Activated CD8-positive, alpha-beta T cell treated with anti-CD3 and anti-CD28 coated beads for 36 hours (primary cell): Measurements from ENCODE around the gene CNTNAP2. TPM values are rescaled to one million over a fixed set of nuclear protein-coding genes. Genes with fewer than 3 reads are reported as not detected.

ENCODE experiments used
- ATAC-seq: fragments of 200-7000 bp; cut with Tn5 transposase; one replicate; pipeline ENCODE4 v1.10.0; 2021; ENCODE audit warnings: mild to moderate bottlenecking, moderate library complexity
- CTCF ChIA-PET: fragments of 350-600 bp; sonication (Branson Sonifier 250); formaldehyde crosslinking; loops from one replicate; lab custom pipeline; 2021; ENCODE audit warnings: antibody characterized with exemption; lab: Charles Lee
- POLR2A ChIA-PET: fragments of 350-600 bp; sonication (Branson Sonifier 250); formaldehyde crosslinking; loops from one replicate; lab custom pipeline; 2021; ENCODE audit warnings: antibody characterized with exemption; lab: Charles Lee
- DNase-seq: peaks from one replicate; pipeline ENCODE4 v3.0.0-alpha.2; 2020
- H3K27ac Mint-ChIP-seq: one replicate; pipeline ENCODE4 v1.8.0; 2021; ENCODE audit warnings: mild to moderate bottlenecking, mixed read lengths
- H3K27me3 Mint-ChIP-seq: one replicate; pipeline ENCODE4 v1.8.0; 2021; ENCODE audit warnings: mixed read lengths
- H3K36me3 Mint-ChIP-seq: one replicate; pipeline ENCODE4 v1.8.0; 2021; ENCODE audit warnings: low read depth, mixed read lengths
- H3K4me1 Mint-ChIP-seq: one replicate; pipeline ENCODE4 v1.8.0; 2021; ENCODE audit warnings: low read depth, mixed read lengths
- H3K4me3 Mint-ChIP-seq: one replicate; pipeline ENCODE4 v1.8.0; 2021; ENCODE audit warnings: mild to moderate bottlenecking, moderate library complexity, mixed read lengths
- H3K9me3 Mint-ChIP-seq: one replicate; pipeline ENCODE4 v1.8.0; 2021; ENCODE audit warnings: mixed read lengths
- intact Hi-C: fragments of 100-400 bp; cut with micrococcal nuclease; formaldehyde crosslinking; loops from one replicate; pipeline ENCODE4 v1.10.0; 2022
- total RNA-seq, 2 experiments: library from RNA; stranded (reverse); gene quantifications; one replicate each; pipeline ENCODE4 v1.2.3, GENCODE V29; 2021
- TF ChIP-seq, protein P1 (sequence below): fragments of 200-600 bp; IDR thresholded peaks from one replicate; pipeline ENCODE4 v1.8.0; 2022; ENCODE audit warnings: antibody characterized with exemption, mild to moderate bottlenecking

Gene CNTNAP2
- total RNA-seq, 2 experiments from 2014 or later = not detected

DNA sequence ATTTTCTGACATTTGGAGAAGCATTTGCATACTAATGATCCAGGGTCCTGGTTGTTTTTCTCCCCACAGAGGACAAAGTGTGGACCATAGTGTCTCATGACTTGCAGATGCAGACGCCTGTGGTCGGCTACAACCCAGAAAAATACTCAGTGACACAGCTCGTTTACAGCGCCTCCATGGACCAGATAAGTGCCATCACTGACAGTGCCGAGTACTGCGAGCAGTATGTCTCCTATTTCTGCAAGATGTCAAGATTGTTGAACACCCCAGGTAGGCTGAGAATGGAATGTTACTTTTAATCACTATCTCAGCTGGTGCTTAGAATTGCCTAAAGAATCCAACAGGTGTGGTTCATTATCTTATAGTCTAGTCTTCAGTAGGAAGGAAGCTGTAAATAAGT lies 1522.4 kb downstream of the CNTNAP2 start:
- TF ChIP-seq, protein P1, sequence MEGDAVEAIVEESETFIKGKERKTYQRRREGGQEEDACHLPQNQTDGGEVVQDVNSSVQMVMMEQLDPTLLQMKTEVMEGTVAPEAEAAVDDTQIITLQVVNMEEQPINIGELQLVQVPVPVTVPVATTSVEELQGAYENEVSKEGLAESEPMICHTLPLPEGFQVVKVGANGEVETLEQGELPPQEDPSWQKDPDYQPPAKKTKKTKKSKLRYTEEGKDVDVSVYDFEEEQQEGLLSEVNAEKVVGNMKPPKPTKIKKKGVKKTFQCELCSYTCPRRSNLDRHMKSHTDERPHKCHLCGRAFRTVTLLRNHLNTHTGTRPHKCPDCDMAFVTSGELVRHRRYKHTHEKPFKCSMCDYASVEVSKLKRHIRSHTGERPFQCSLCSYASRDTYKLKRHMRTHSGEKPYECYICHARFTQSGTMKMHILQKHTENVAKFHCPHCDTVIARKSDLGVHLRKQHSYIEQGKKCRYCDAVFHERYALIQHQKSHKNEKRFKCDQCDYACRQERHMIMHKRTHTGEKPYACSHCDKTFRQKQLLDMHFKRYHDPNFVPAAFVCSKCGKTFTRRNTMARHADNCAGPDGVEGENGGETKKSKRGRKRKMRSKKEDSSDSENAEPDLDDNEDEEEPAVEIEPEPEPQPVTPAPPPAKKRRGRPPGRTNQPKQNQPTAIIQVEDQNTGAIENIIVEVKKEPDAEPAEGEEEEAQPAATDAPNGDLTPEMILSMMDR = no peak
- CTCF ChIA-PET = no interaction called here
- POLR2A ChIA-PET = no interaction called here
- Mint-ChIP-seq H3K4me3 (no peak overlapping the region), H3K36me3 (no peaks in the 10 kb centered on the region), H3K27me3 (no peaks in the 10 kb centered on the region), H3K27ac (no peak overlapping the region), H3K4me1 (no peaks in the 10 kb centered on the region), H3K9me3 (peaks cover 8% of the 10 kb centered on the region)
- no peak for ATAC-seq
- DNase-seq = no peak
- intact Hi-C loops = no loop called here

DNA sequence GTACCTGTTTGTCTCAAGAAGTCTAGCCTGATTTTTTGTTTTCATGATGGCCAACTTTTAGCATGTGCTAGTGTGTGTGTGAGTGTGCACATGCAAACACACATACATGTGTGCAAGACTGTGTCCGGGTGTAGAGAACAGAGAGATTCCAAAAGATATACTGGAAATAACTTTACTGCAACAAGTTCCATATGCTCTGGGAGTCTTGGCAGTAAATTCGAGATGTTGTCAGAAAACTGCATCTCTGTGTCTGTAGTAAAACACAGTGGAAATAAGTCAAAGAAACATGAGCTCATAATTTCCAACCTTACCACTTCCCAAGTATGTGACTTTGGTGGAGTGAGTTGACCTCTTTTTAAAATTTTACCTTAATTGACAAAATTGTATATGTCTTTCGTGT lies 1523.2 kb downstream of the CNTNAP2 start:
- Mint-ChIP-seq H3K4me1 (no peaks in the 10 kb centered on the region), H3K27me3 (no peaks in the 10 kb centered on the region), H3K9me3 (peaks cover 8% of the 10 kb centered on the region), H3K27ac (no peak overlapping the region), H3K4me3 (no peak overlapping the region), H3K36me3 (no peaks in the 10 kb centered on the region)
- ChIA-PET CTCF (no interaction called here), POLR2A (no interaction called here)
- TF ChIP-seq, protein P1 = no peak
- no peak for DNase-seq
- ATAC-seq = no peak
- intact Hi-C loops = no loop called here

DNA sequence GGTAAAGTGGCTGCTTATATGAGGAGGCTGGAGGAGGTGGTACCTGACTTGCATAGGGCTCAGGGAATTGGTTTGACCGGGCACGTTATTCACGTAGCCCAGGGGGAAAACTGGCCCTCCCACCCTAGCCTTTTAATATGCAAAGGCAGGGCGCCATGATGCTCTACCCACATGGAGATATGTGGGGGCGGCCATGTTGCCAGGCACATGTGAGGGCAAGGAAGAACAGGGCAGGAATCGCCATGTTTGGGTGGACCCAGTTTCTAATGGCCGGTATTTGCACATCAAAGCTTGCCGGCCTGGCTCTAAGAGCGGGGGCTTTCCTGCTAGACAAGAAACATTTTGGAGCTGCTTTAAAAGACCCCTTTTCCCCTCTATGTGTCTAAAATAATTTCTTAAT lies 1524.2 kb downstream of the CNTNAP2 start:
- H3K9me3 Mint-ChIP-seq = peaks cover 6% of the 10 kb centered on the region
- H3K36me3 Mint-ChIP-seq = no peaks in the 10 kb centered on the region
- no peaks in the 10 kb centered on the region for H3K27me3 Mint-ChIP-seq
- ATAC-seq (no peak), DNase-seq (no peak)
- no peak overlapping the region for H3K4me3 Mint-ChIP-seq
- TF ChIP-seq, protein P1 = no peak
- POLR2A ChIA-PET = no interaction called here
- intact Hi-C loops = no loop called here
- CTCF ChIA-PET = no interaction called here
- no peaks in the 10 kb centered on the region for H3K4me1 Mint-ChIP-seq
- no peak overlapping the region for H3K27ac Mint-ChIP-seq

DNA sequence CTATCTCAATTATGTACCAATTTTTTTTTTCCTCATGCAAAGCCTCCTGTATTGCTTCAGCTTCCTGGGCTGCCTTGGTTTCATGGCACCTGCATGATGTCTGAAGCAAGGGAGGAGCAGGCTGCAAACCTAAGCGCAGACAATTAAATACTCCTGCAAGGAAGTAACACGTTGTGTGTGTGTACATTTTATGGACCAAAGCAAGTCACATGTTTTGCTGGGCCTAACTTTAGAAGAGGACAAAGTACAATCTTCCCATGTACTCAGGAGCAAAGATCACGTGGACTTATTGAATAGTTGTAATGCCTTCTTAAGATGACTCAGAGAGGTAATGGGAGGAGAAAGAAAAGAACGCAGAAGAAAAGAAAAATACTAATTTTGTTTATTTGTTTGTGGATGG lies 1530.0 kb downstream of the CNTNAP2 start:
- intact Hi-C loops = no loop called here
- H3K9me3 Mint-ChIP-seq = peaks cover 3% of the 10 kb centered on the region
- no peaks in the 10 kb centered on the region for H3K4me1 Mint-ChIP-seq
- ChIA-PET CTCF (no interaction called here), POLR2A (no interaction called here)
- DNase-seq (no peak), ATAC-seq (no peak)
- TF ChIP-seq, protein P1 = no peak
- no peak overlapping the region for H3K4me3 Mint-ChIP-seq
- H3K36me3 Mint-ChIP-seq = no peaks in the 10 kb centered on the region
- H3K27me3 Mint-ChIP-seq = no peaks in the 10 kb centered on the region
- H3K27ac Mint-ChIP-seq = no peak overlapping the region

DNA sequence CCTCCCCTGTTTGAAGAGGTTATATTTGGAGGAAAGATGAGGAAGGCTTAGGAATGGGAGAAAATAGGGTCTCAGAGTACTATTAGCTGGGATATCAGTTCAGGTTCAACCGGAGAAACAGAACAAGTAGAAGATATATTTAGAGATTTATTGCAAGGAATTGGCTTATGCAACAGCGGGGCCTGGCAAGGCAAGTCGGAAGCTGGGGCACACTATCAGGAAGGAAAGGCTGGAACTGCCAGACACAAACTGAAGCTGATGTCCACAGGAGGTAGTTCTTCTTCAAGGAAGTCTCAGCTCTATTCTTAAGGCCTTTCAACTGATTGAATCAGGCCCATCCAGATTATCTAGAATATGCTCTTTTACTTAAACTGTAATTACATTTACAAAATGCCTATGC lies 1534.4 kb downstream of the CNTNAP2 start:
- ChIA-PET CTCF (no interaction called here), POLR2A (no interaction called here)
- TF ChIP-seq, protein P1 = no peak
- H3K9me3 Mint-ChIP-seq = peaks cover 3% of the 10 kb centered on the region
- ATAC-seq (no peak), DNase-seq (no peak)
- no peaks in the 10 kb centered on the region for H3K4me1 Mint-ChIP-seq
- H3K4me3 Mint-ChIP-seq = no peak overlapping the region
- no peaks in the 10 kb centered on the region for H3K27me3 Mint-ChIP-seq
- intact Hi-C loops = no loop called here
- no peak overlapping the region for H3K27ac Mint-ChIP-seq
- H3K36me3 Mint-ChIP-seq = no peaks in the 10 kb centered on the region
